HCT116 (cell line): ENCODE data around the gene IFT122. TPM values are rescaled to one million over a fixed set of nuclear protein-coding genes. Genes with fewer than 3 reads are reported as not detected.

Source experiments
- ATAC-seq: fragments of 200-7000 bp; cut with Tn5 transposase; 2 replicates; pipeline ENCODE4 v1.9.1; 2020; ENCODE audit warnings: mild to moderate bottlenecking, moderate library complexity
- BruUV-seq: library from RNA; stranded (reverse); fragments of 400-500 nt; replicated peaks from 2 replicates; lab custom pipeline; 2021; lab: Mats Ljungman, UMichigan
- CTCF ChIA-PET: fragments of 300-600 bp; sonication (Branson Sonifier 250); formaldehyde crosslinking; loops from one replicate; lab custom pipeline; 2021; ENCODE audit warnings: antibody characterized with exemption; lab: Charles Lee
- POLR2A ChIA-PET: fragments of 300-600, 350-600 bp; sonication (Branson Sonifier 250); formaldehyde crosslinking; loops from one replicate; lab custom pipeline; 2021; ENCODE audit warnings: antibody characterized with exemption; lab: Charles Lee
- RAD21 ChIA-PET, 2 experiments: fragments of 300-600 bp; sonication (Branson Sonifier 250); formaldehyde crosslinking; loops; one replicate each; lab custom pipeline; 2023; ENCODE audit warnings: low total read pairs in 2 of 2; ENCODE audit not compliant: uncharacterized antibody in 2 of 2, unreplicated experiment in 2 of 2, low non-redundant PET in 1 of 2; lab: Charles Lee
- DNase-seq: peaks from one replicate; pipeline ENCODE4 v3.0.0-alpha.2; 2010; ENCODE audit warnings: low read depth, low spot score
- H2AFZ ChIP-seq: fragments of 200-600 bp; shearing (Covaris generic), sonication (generic); 2 replicates; pipeline ENCODE4 v1.6.1; 2017; ENCODE audit warnings: low read depth, mixed run types, mixed read lengths, antibody characterized with exemption, low read length; ENCODE audit not compliant: poor library complexity, severe bottlenecking
- H3K27ac ChIP-seq: 2 replicates; pipeline ENCODE4 v1.5.1; 2012; ENCODE audit warnings: low read depth, low read length
- H3K27me3 ChIP-seq: fragments of 200-600 bp; sonication (generic); 2 replicates; pipeline ENCODE4 v1.6.1; 2016; ENCODE audit warnings: mixed run types, low read length, mixed read lengths; ENCODE audit not compliant: insufficient read depth
- H3K36me3 ChIP-seq, 2 experiments: fragments of 200-500 bp in 1 of 2; fragments of 200-600 bp in 1 of 2; sonication (Bioruptor generic) in 1 of 2; sonication (generic) in 1 of 2; 2 replicates each; pipeline versions ENCODE4 v1.5.1 to v1.6.1; 2014 to 2016; ENCODE audit warnings: low read length in 2 of 2, inconsistent platforms in 1 of 2, mixed read lengths in 1 of 2, mixed run types in 1 of 2; ENCODE audit not compliant: insufficient read depth in 2 of 2, control insufficient read depth in 1 of 2
- H3K4me1 ChIP-seq, 2 experiments: fragments of 200-600 bp in 1 of 2; sonication (generic) in 1 of 2; 2 replicates each; pipeline versions ENCODE4 v1.5.1 to v1.6.1; 2012 to 2017; ENCODE audit warnings: low read length in 2 of 2, inconsistent platforms in 1 of 2, mild to moderate bottlenecking in 1 of 2, mixed read lengths in 1 of 2, mixed run types in 1 of 2, moderate library complexity in 1 of 2; ENCODE audit not compliant: insufficient read depth in 2 of 2, control insufficient read depth in 1 of 2
- H3K4me2 ChIP-seq: fragments of 200-600 bp; sonication (generic); 2 replicates; pipeline ENCODE4 v1.6.1; 2017; ENCODE audit warnings: mixed run types, low read length, mixed read lengths
- H3K4me3 ChIP-seq, 2 experiments: fragments of 200-600 bp in 1 of 2; sonication (generic) in 1 of 2; replicated peaks in 1 of 2; 2 replicates each; pipeline ENCODE4 v1.5.1; 2011 to 2016; ENCODE audit warnings: low read length in 2 of 2, control low read depth in 1 of 2, low read depth in 1 of 2, mild to moderate bottlenecking in 1 of 2, mixed read lengths in 1 of 2, mixed run types in 1 of 2
- H3K79me2 ChIP-seq: fragments of 200-600 bp; sonication (generic); 2 replicates; pipeline ENCODE4 v1.6.1; 2017; ENCODE audit warnings: mild to moderate bottlenecking, mixed run types, low read length, moderate library complexity, mixed read lengths; ENCODE audit not compliant: insufficient read depth
- H3K9ac ChIP-seq: fragments of 200-600 bp; sonication (generic); 2 replicates; pipeline ENCODE4 v1.6.1; 2016; ENCODE audit warnings: low read length, mixed read lengths
- H3K9me2 ChIP-seq: fragments of 200-600 bp; sonication (generic), shearing (Covaris generic); 2 replicates; pipeline ENCODE4 v1.6.1; 2017; ENCODE audit warnings: mixed run types, mild to moderate bottlenecking, moderate library complexity; ENCODE audit not compliant: insufficient read depth
- H3K9me3 ChIP-seq, 2 experiments: fragments of 200-500 bp in 1 of 2; fragments of 200-600 bp in 1 of 2; sonication (Bioruptor generic) in 1 of 2; sonication (generic) in 1 of 2; 2 replicates each; pipeline ENCODE4 v1.6.1; 2014 to 2017; ENCODE audit warnings: low read length in 2 of 2, mixed read lengths in 2 of 2, inconsistent platforms in 1 of 2, low read depth in 1 of 2, mild to moderate bottlenecking in 1 of 2, mixed run types in 1 of 2, moderate library complexity in 1 of 2; ENCODE audit not compliant: control insufficient read depth in 1 of 2, insufficient read depth in 1 of 2
- H4K20me1 ChIP-seq: fragments of 200-600 bp; sonication (generic), shearing (Covaris generic); 2 replicates; pipeline ENCODE4 v1.6.1; 2017; ENCODE audit warnings: mixed run types, mild to moderate bottlenecking, moderate library complexity; ENCODE audit not compliant: insufficient read depth
- POLR2A ChIP-seq: IDR thresholded peaks from 2 replicates; pipeline ENCODE4 v1.7.0; 2011; ENCODE audit warnings: borderline replicate concordance; ENCODE audit not compliant: insufficient read depth, insufficient read length; ENCODE audit errors: extremely low read depth
- POLR2AphosphoS5 ChIP-seq: IDR thresholded peaks from 2 replicates; pipeline ENCODE4 v1.6.1; 2011; ENCODE audit warnings: mild to moderate bottlenecking, low read depth, low read length, moderate library complexity
- intact Hi-C: fragments of 100-400 bp; cut with micrococcal nuclease; formaldehyde crosslinking; loops from 2 replicates; pipeline ENCODE4 v1.10.0; 2022
- total RNA-seq: library from RNA; stranded (reverse); gene quantifications from one replicate; pipeline ENCODE4 v1.2.1, GENCODE V29; 2021; ENCODE audit not compliant: unreplicated experiment

IFT122 gene
- total RNA-seq, 1 experiment from 2014 or later = 21.4 TPM

GRCh38 chr3:129461022-129461421, 21.0 kb downstream of the IFT122 start:
- Histone ChIP-seq H4K20me1 (no peaks in the 10 kb centered on the region), H3K79me2 (no peaks in the 10 kb centered on the region), H2AFZ (no peak overlapping the region), H3K9me2 (no peaks in the 10 kb centered on the region), H3K9me3 (no peaks in the 10 kb centered on the region), H3K27ac (no peak overlapping the region), H3K4me2 (no peak overlapping the region; the same call in 1 of the 2 replicates), H3K4me1 (peaks cover 0 to 10% of the 10 kb centered on the region in 2 experiments; a peak in 2 of 4 replicates), H3K36me3 (no peaks in the 10 kb centered on the region), H3K27me3 (no peaks in the 10 kb centered on the region), H3K4me3 (no peak overlapping the region), H3K9ac (no peak overlapping the region)
- RAD21 ChIA-PET = no interaction called here
- ATAC-seq (no peak), DNase-seq (no peak)
- intact Hi-C loops = no loop called here
- POLR2A ChIA-PET = no interaction called here
- BruUV-seq = no TSS peak
- CTCF ChIA-PET = no interaction called here
- TF ChIP-seq POLR2A (no peak), POLR2AphosphoS5 (no peak)

- Histone ChIP-seq H3K4me3 (no peak overlapping the region), H4K20me1 (no peaks in the 10 kb centered on the region), H3K27me3 (no peaks in the 10 kb centered on the region), H3K9me2 (no peaks in the 10 kb centered on the region), H3K4me1 (peaks cover 0 to 5% of the 10 kb centered on the region in 2 experiments; a peak in 1 of 4 replicates), H3K36me3 (0 out of 4 replicates have a peak, but pooled peaks cover 0 to under 1% of the 10 kb centered on the region in 2 experiments), H3K79me2 (no peaks in the 10 kb centered on the region), H3K27ac (no peak overlapping the region), H3K9ac (no peak overlapping the region), H3K9me3 (no peaks in the 10 kb centered on the region), H2AFZ (no peak overlapping the region), H3K4me2 (no peak overlapping the region; the same call in 1 of the 2 replicates)
- DNase-seq (no peak), ATAC-seq (no peak)
- no TSS peak for BruUV-seq
- intact Hi-C loops = no loop called here
- TF ChIP-seq POLR2AphosphoS5 = no peak
- RAD21 ChIA-PET = no interaction called here
- POLR2A ChIA-PET = no interaction called here
- CTCF ChIA-PET = no interaction called here
These were observed 21.6 kb downstream of the IFT122 start for GRCh38 chr3:129461461-129462146.
